H1 (cell line): ENCODE measurements around the gene MED10. TPM values are rescaled to one million over a fixed set of nuclear protein-coding genes. Genes with fewer than 3 reads are reported as not detected.

Experiments used
- ATF2 ChIP-seq: IDR thresholded peaks from 2 replicates; pipeline ENCODE4 v1.6.1; 2012; ENCODE audit warnings: low read length, inconsistent platforms
- CHD7 ChIP-seq: fragments of 300-600 bp; sonication (generic); IDR thresholded peaks from 2 replicates; pipeline ENCODE4 v1.7.1; 2012; ENCODE audit warnings: low read length, moderate library complexity, mild to moderate bottlenecking, inconsistent platforms; ENCODE audit not compliant: insufficient replicate concordance
- FOSL1 ChIP-seq: IDR thresholded peaks from 2 replicates; pipeline ENCODE4 v1.6.1; 2011; ENCODE audit warnings: mild to moderate bottlenecking, low read depth, low read length, moderate library complexity; ENCODE audit not compliant: insufficient read depth
- RBBP5 ChIP-seq: IDR thresholded peaks from 2 replicates; pipeline ENCODE4 v1.7.1; 2012; ENCODE audit warnings: low read depth, mild to moderate bottlenecking, inconsistent platforms, low read length, moderate library complexity, borderline replicate concordance
- SIX5 ChIP-seq: IDR thresholded peaks from 2 replicates; pipeline ENCODE4 v1.6.1; 2011; ENCODE audit warnings: mild to moderate bottlenecking, low read depth, low read length
- SP1 ChIP-seq: IDR thresholded peaks from 2 replicates; pipeline ENCODE4 v1.6.1; 2011; ENCODE audit warnings: low read depth, low read length
- SP2 ChIP-seq: IDR thresholded peaks from 2 replicates; pipeline ENCODE4 v1.6.1; 2012; ENCODE audit warnings: mild to moderate bottlenecking, low read length, inconsistent platforms
- polyA plus RNA-seq, 7 experiments: library from polyadenylated mRNA; depleted of rRNA in 3 of 7; stranded (reverse) in 5 of 7; unstranded in 2 of 7; fragments of >200 nt in 5 of 7; fragments of 200-250 nt in 2 of 7; gene quantifications; 1 replicate in 5 of 7; 2 replicates in 1 of 7; 4 replicates in 1 of 7; pipeline versions ENCODE4 v1.2.1 to v1.2.3, GENCODE V29; 2011 to 2013; ENCODE audit warnings: missing spikeins in 2 of 7, mixed read lengths in 2 of 7
- total RNA-seq: library from RNA; stranded (reverse); fragmentation: NEBNext Ultra II Directional; extraction: Animal tissue kit (Norgen Biotek cat#: 25700); gene quantifications from 2 replicates; pipeline ENCODE4 v1.2.1, GENCODE V29; 2021

The MED10 gene
- total and polyA plus RNA-seq, 2 of the 8 experiments (the other 6 are each of a cell fraction or from before 2014, with no cell fraction given): 20.1 to 23.2 TPM

DNA sequence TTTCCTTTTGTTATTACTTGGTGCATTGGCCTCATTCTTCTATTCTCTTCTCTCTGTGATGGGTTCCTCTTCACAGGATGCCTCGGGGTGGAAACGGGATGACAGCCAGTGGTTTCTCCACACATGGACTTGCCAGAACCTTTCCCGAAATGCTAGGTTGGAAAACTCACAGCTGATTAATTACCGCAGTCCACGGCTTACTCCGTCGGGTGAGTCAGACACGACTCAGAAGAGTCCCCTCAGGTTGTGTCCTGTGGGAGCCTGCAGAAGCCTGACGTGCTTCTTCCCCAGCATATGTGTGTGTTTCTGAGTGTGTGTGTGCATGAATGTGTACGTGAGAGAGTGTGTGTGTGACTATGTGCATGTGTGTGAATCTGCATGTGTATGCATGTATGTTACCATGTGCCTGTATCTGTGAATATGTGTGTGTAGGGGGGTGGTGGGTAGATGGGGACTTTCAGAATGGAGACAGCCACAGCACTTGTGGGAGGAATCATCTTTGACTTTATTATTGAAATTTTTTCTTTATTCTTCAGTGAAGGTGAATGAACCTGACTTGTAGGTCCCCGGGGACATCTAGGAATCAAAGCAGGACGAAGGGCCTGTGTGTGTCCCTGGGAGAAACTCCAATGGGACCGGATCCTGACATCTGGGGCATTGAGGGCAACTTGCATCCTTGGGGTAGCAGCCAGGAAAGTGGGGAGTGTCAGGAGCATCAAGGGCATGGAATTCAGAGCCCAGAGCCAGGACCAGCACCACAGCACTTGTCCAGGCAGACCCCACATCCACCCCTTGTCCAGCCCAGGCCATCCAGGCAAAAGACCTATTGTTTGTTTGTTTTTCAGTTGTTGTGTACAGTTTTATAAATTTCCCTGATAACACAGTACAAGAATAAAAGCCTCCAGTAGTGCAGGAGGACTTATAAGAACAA lies 21.9 kb upstream of the MED10 start (continued):
- TF ChIP-seq CHD7 (no peak), FOSL1 (no peak), RBBP5 (no peak), SP1 (no peak), SP2 (no peak), ATF2 (no peak), SIX5 (no peak)
